ENCODE results near the gene CCP110.

CCP110 gene

DNA sequence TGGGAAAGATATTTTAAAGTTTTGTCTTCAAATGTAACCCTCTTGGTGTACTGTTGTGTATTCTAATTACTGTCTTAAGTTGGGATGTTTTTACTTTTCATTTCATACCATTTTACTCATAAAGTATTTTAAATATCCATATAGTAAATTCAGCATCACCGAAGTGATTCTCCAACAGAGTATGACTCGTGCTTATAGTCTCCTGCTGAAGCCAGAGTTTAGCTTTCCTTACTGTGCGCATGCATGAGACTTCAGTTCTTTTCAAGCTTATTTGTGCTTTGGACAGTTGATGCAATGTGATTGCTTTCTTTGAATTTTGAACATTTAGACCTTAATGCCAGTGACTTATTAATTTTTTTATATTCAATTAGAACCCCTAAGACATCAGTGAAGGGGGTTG, 24.4 kb downstream of the CCP110 start:
- DNase-seq (ENCODE audit: low read depth in 2 of 2), result no peak

DNA sequence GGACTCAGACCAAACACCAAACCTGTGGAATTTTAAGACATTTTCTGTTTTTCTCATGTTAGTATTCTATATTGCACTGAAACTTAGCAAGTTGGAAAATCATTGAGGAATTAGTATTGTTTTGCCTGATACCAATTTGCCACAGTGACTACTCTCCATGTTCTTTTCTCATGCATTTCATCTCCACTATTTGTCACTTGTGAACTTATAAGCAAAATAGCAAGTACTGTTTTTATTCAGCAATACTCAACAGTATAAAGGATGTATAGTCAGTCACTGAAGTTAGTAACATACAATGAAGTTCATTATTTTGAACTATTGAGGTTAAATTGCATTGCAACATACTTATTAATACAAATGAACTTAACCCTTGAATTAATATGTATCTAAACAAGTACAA, 25.9 kb downstream of the CCP110 start:
- DNase-seq (ENCODE audit: low read depth in 2 of 2), result no peak

DNA sequence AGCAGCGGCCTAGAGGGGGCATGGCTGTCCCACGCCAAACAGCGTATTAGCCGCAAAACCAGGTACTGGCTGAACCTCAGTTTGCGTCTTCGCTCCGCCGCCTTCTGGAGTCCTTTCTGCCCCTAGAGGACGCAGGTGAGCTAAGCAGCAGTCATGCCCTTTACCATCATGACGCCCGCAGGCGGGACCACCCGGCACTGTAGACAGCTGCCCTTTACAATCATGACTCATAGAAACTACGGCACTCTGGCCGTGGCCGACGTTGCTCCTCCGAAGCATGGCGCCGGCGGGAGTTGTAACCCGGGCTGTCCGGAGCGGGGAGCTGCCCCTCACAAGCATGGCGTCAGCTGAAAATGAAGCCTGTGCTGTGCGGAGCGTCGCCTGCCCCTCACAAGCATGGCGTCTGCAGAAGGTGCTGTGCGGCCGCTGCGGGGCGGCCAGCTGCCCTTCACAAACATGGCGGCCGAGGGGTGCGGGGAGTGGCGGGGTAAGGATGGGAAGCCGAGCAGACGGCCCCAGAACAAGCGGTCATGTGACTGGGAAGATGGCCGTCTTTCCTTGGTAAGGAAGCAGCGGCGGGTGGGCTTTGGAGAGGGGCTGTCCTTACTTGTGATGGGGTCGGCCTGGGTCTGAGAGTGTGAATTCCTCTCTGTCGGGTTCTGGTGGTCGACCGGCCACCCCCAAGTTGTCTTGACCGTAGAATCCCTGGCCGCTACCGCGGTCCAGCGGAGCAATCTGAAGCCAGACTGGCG, 31.6 kb downstream of the CCP110 start, which contains the start of gene VPS35L:
VPS35L (plus strand) TSS at position 518 of the 752 bp plus-strand sequence; CDS start at position 545, 27 bp downstream.
- peak; percentile 96 for DNase-seq (ENCODE audit: low read depth in 2 of 2)

DNA sequence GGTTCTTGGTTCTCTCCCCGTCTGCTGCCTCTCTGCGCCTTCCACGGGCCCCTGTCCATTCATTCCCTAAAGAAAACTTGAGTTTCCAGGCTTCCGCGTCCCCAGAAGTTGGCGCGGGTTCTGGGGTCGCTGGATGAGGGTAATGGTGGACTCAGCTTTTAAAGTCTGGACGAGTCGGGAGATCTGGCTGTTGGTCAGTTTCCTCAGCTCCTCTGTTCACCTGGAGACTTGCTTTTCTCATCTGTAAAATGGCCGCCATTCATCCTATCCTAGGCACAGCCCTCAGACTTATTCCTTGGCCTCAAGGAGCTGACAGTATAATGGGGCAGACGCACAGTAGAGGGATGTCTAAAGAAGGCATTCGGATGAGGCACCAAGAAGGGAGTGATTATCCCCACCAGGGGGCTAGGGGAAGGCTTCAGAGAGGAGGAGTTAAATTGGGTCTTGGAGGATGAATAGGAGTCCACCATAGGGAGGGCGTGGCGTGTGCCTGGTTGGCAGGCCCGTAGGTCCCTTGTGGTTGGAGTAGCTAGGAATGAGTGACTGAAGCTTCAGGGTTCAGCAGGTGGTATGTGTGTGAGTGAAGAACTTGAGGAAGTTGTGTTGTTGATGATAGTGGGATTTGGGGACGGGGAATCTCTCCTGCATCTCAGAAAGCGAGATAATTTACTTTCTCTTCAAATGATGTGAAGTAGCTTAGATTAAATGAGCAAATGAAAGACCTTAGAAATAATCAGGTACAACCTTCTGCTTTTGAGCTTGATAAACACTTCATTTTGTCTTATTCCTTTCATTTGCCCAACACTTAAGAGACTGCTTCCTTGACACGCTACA, 32.4 kb downstream of the CCP110 start:
- DNase-seq (ENCODE audit: low read depth in 2 of 2), result no peak

DNA sequence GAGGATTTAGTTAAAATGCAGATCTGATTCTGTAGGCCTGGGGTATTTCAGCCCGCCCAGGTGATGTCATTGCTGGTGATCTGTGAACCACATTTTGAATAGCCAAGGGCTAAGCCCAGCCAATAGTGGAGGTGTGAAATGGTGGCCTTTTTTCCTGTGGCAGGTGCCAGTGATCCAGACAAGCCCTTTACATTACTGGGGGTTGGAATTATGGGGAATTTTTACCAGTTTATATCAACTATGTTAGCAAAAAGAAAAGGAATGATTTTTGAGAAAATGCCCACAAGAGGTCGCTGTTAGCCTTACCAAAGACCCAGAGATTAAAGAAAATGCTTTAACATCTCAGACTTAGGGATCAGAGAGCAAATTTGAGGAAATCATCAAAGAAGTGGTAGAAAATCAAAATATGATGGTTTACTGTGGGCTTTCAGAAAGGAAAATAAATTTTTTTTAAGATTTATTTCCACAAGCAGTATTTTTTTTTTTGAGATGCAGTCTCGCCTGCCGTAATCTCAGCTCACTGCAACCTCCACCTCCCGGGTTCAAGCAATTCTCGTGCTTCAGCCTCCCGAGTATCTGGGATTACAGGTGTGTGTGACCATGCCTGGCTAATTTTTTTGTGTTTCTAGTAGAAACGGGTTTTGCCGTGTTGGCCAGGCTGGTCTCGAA, 35.6 kb downstream of the CCP110 start:
- peak; percentile 31 to 32 for DNase-seq (ENCODE audit: low read depth in 2 of 2)

DNA sequence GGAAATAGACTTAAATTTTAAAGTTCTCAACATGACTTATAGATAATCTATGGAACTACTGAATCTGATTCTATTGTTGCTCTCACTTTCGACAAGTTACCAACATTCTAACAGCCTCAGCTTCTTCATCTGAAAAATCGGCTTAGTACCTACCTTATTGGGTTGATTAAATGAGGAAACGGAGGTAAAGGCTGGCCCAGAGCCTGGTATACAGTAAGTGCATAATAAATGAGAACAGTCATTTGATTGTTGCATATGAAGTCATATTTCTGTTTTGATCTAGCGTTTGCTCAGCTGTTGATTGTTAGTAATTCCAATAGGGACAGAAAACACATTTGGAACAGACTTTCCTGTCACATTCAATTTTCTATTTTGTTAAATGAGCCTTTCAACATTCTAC, 36.3 kb downstream of the CCP110 start:
- no peak for DNase-seq (ENCODE audit: low read depth in 2 of 2)

DNA sequence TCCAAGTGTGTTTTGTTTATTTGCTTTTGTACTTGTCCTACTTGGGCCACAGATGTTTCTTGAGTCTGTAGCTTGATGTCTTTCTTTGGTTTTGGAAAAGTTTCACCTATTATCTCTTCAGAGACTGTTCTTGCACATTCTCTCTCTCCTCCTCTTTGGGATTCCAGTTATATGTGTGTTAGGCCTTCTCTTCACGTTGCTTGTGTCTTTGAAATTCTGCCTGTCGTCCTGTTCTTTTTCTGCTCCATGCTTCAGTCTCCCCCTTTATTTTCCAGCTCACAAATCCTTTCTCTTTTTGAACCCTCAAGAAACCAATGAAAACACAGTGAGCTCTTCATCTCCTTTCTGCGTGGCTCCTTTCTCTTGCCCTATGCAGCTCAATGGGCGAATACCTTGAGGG, 39.6 kb downstream of the CCP110 start:
- DNase-seq (ENCODE audit: low read depth in 2 of 2), result no peak

DNA sequence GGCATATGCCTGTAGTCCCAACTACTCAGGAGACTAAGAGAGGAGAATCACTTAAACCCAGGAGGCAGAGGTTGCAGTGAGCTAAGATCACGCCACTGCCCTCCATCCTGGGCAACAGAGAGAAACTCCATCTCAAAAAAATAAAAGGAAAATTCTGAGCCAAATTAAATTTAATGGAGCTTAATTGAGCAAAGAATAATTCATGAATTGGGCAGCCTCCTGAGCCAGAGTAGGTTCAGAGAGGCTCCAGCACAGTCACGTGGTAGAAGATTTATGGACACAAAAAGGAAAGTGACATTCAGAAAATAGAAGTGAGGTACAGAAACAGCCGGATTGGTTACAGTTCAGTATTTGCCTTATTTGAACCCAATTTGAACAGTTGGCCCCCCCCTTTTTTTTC, 42.6 kb downstream of the CCP110 start:
- DNase-seq (ENCODE audit: low read depth in 2 of 2), result no peak

DNA sequence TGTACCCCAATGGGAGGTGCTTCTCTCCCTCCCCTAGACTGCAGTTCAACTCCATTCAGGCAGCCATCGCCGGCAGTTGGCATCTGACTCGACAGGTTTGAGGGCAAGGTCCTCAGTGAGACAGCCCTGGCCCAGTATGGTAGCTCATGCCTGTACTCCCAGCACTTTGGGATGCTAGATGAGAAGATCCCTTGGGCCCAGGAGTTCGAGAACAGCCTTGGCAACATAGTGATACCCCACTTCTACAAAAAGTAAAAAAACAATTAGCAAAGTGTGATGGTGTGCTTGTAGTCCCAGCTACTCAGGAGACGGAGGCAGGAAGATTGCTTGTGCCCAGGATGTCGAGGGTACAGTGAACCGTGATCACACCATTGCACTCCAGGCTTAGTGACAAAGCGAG, 43.8 kb downstream of the CCP110 start:
- DNase-seq (ENCODE audit: low read depth in 2 of 2), result no peak

DNA sequence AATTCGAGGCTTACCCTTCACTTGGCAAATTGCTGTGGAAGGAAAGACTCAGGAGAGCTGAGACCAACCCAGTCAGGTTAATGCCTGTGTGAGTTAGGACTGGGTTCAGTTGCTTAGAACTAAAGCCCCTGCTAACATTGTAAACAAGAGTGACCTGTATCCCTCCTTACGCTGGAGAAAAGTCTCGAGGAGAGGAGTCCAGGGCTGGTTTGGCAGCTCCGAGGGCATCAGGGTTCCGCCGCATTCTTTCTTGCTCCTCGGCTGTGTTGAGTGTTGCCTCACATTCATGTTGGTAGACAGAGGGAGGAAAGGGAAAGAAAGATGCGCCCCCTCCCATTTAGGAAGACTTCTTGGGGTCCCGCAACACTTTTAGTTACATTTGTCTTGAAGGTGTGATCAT, 50.3 kb downstream of the CCP110 start:
- DNase-seq (ENCODE audit: low read depth in 2 of 2), result no peak

DNA sequence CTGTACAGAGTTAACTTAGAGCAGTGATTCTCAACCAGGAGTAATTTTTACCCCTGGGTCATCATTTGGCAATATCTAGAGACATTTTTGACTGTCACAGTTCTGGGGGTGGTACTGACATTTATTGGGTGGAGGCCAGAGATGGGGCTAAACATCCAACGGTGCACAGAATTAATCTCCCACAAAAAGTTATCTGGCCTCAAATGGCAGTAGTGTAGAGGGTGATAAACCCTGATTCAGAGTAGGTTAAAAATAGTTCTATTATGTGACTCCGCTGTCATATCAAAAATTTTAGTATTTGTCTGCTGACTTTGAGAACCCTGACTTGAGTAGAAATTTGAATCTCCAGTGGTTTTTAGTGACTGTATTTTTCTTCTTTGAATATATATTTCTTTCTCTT, 50.9 kb downstream of the CCP110 start:
- no peak for DNase-seq (ENCODE audit: low read depth in 2 of 2)

DNA sequence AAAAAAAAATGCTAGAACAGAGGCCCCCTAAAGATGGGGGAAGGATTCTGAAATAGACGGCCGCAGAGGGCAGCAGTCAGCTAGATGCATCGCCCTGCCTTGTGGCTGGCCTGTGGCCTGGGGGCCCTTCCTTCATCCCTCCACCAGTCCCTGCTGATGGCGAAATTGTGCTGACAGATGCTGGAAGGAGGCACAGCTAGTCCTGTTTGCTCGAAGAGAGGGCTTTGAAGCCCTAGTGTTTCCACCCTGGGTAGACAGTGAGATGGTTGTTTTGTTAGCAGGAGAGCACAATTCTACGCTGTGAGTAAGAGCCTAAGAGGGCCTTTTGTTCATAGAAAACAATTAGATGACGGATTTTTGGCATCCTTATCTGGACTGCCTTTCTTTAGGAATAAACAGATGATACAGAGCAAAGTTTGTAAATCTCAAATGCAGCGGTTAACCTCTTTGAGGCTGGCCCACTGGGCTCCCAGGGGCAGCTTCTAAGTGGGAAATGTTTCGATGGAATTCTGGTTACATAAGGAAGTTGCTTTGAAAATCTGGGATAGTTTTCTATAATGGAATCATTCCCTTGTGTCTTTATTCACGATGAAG, 54.7 kb downstream of the CCP110 start:
- no peak for DNase-seq (ENCODE audit: low read depth in 2 of 2)

DNA sequence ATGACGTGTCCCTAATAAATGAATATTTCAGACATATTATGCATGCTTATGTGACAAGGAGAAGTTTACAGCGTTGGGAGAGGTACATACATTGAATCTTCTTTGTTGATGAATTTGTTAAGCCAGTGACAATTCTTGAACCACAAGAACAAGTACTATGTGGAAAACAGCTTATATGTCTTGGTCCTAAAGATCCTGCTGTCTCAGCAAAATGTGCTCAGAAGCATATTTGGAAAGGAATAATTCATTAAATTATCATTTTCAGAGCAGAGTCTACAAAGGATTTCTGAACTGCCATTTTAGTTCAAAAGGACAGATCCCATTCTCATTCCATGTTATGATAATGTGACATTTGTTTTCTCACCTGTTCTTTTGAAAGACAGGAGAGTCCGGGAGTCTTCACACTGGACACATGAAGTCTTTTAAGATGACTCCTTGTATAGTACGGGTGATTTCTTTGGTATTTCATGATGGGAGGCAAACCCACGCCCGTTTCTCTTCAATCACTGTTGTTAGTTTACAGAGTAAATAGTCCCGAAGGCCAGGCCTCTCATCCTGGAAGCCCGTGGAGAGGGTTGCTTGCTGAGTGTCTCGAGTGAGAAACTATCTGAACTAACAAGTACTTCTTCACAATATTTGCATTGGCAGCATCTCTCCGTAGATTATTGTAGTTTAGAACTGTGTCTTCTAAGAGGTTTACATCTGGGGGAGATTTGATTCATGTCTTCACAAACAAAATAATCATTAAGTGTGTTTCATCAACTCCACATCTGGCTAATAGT, 58.5 kb downstream of the CCP110 start:
- DNase-seq (ENCODE audit: low read depth in 2 of 2), result no peak

DNA sequence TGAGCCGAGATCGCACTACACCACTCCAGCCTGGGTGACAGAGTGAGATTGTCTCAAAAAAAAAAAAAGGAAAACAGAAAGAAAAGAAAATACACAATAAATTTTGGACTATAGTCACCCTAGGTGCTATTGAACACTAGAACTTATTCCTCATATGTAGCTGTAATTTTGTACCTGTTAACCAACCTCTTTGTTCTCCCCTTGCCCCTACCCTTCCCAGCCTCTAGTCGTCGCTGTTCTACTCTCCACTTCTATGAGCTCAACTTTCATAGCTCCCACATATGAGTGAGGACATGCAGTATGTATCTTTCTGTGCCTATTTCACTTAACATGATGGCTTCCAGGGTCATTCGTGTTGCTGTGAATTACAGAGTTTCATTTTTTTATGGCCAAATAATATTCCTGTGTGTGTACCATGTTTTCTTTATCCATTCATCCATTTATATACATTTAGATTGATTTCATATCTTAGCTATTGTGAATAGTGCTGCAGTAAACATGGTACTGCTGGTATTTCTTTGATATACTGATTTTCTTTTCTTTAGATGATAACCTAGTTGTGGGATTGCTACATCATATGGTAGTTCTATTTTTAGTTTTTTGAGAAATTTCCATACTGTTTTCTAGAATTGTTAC, 60.0 kb downstream of the CCP110 start:
- no peak for DNase-seq (ENCODE audit: low read depth in 2 of 2)

DNA sequence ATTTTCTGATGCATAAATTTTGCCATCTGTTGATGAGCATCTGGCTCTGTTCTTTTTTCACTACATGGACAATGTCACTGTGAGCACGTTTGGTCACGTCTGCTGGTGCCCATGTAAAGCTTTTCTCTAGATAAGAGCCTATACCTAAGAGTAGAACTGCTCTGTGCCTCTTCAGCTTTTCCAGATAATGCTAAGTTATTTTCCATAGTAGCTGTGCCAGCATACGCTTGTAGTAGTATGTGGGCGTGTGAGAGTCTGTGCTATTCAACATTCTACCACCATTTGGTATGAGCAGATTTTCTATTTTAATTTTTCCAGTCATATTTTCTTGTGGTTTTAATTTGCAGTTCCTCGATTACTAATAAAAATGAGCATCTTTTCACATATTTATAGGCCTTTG, 64.9 kb downstream of the CCP110 start:
- no peak for DNase-seq (ENCODE audit: low read depth in 2 of 2)

DNA sequence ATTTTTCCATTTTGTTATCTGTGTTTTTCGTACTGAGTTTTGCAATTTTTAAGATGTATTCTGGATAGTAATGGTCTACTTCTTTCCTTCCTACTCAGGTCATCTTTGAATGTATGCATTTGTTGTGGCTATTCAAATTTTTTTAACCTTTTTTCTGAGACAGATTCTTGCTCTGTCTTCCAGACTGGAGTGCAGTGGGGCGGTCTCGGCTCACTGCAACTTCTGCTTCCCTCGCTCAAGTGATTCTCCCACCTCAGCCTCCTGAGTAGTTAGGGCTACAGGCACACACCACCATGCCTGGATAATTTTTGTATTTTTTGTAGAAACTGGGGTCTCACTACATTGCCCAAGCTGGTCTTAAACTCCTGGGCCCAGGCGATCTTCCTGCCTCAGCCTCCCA, 65.4 kb downstream of the CCP110 start:
- no peak for DNase-seq (ENCODE audit: low read depth in 2 of 2)

DNA sequence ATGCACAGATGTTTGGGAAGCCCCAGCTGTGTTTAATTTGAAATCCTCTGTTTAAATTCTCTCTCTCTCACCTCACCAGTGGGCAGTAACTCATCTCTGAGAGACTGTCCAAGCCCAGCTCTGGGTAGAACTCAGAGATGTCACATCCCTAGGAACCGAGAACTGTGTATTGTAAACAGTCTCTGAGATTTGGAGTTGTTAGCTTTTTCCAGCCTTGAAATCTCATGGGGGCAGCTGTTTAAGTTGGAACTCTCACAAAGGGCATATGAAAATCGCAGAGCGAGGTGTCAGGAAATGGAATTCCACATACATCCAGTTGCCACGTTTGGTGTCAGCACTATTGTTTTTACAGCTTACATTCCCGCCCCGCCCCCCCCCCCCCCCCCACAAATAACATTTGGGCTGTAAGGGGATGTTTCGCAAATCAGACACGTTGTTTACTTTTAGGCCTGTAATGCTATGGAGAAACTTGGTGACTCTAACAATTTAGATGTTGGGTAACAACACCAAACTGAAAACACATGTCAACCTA, 66.1 kb downstream of the CCP110 start:
- DNase-seq (ENCODE audit: low read depth in 2 of 2), result peak; percentile 75 to 79

DNA sequence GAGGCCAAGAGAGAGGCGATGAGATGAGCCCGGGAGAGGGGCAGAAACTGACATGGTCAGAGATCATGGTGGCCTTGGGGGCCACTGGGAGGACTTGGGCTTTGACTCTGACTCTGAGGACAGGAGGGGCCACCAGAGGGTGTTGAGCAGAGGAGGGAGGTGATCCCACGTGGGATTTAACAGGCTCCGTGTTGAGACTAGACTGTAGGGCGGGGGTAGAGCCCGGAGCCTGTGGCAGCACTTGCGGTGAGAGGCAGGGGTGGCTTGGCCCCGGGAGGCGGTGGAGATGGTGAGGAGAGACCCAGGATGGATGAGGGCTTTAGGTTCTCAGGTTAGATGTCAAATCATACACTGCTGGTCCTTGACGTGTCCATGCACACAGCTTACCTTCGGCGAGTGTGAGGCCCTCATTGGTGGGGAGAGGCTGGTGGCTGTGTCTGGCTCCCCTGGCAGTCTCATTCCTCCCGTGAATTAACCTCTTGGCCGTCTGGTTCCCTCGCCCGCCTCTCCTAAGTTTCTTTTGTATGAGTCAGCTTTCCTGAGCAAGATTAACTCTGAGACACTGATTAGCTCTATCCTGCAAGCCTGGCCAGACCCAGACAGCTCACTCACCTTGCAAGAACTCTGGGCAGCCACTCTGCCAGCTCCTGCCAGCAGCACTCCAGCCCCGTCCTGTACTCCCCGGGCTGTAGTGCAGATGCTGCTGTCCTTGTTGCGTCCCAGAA, 71.5 kb downstream of the CCP110 start:
- DNase-seq (ENCODE audit: low read depth in 2 of 2), result no peak

DNA sequence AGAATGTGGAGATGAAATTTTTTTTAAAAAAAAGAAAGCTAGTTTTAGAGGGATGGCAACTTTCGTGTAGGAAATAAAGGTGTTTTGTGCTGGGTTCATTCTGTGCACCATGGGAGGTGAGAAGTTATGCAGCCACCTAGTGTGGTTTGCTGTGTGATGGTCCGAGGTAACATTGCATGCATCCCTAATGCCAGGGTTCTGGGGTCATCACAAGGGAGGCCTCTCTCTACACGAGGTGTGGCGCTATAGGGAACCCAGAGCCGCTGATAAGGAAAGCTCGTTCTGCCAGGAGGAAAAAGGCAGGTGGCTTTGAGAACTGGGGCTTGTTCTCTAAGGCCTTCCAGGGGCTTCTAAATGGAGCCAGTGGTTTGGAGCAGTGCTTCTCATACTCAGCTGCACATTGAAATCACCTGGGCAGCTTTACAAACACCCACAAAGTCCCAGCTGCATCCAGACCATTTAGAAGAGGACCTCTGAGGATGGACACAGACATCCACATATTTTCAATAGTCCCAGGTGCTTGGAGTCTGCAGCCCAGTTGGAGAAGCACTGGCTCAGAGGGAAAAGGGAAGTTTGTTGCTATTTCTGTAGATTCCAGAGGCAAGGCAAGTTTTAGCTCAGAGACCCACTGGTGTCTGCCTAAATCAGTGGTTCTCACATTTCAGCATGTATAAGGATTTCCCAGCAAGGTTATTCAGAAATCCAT, 75.2 kb downstream of the CCP110 start:
- DNase-seq (ENCODE audit: low read depth in 2 of 2), result no peak
